GM19351 (cell line): ENCODE results near the gene GMDS.
A peak's percentile ranks its signal among the peaks of the same experiment; 100 is the strongest.

Experiments
- ATAC-seq: cut with Tn5 transposase; IDR thresholded peaks from one replicate; pipeline ENCODE4 v1.9.1; 2021; ENCODE audit warnings: mild to moderate bottlenecking, moderate library complexity; ENCODE audit not compliant: unreplicated experiment

GMDS gene

DNA sequence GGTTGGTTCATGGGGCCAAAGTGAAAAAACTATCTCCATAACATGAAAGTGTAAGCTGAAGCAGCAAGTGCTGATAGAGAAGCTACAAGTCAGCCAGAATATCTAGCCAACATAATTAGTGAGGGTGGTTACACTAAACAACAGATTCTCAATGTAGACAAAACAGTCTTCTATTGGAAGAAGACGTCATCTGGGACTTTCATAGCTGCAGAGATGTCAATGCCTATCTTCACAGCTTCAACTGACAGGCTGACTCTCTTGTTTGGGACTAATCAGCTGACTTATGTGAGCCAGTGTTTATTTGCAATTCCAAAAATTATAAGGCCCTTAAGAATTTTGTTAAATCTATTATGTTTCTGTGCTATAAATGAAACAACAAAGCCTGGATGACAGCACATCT, 63.2 kb downstream of the GMDS start:
- ATAC-seq: no peak

DNA sequence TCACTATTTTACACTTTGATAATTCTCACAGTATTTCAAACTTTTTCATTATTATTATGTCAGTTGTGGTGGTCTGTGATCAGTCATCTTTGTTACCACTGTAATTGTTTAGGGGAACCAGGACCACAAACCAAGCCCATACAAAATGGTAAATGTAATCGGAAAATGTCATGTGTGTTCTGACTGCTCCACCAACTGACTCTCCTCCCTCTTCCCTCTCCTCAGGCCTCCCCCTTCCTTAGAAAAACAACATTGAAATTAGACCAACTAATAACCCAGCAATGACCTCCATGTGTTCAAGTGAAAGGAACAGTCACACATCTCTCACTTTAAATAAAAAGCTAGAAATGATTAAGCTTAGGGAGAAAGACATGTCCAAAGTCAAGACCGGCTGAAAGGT, 63.8 kb downstream of the GMDS start:
- no peak for ATAC-seq

GRCh38 chr6:2179950-2180349, 65.5 kb downstream of the GMDS start:
- no peak for ATAC-seq

- ATAC-seq: no peak
These were observed 66.2 kb downstream of the GMDS start for GRCh38 chr6:2179241-2179640.

- ATAC-seq: no peak
These were observed 67.3 kb downstream of the GMDS start for GRCh38 chr6:2178125-2178524.

DNA sequence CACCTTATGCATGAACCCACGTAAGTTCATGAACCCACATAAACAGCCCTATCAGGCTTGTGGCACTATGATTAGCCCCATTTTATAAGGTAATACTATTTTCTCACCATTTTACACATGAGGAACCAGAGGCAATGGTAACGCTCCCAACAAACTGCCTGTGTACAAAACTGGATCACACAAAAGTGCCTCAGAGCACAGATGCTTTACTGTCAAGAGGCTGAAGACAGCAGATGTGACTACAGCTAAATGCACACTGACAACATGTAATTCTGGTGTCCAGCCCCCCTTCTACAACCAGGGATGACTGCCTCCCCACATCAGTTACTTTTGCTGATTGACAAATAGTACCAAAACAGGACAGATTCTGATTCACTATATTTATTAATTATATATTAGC, 69.6 kb downstream of the GMDS start:
- ATAC-seq: no peak

DNA sequence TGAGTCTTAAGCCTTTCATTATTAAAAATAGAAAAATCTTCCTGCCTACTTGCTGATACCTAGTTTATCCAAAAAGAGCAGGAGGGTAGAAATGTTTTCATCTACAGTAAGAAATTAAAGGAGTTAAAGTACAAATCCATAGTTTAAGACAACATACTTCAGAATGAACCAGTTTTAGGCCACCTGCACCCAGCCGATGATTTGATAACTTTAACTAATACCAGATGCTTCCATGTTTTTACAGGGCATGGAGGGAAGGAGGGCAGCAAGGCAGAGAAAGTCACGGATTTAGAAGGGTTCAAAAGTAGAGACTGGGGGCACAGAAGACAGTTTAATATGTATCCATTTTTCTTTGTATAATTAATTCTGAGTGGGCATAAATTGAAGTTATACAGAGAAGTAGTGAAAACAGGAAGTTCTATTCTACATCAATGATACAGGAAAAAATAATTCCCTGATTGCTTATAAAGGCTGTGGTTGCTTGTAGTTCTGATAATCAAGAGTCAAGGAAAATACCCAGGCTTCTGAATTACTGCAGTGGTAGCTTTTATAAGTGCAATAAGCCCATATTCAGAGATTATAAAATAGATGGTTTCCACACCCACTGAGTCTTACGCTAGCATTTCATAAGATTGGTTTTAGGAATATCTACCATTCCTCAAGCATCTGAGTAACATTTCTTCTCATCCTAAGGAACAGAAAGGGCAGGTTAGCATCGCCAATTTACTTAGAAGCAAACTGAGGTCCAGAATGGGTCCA, 72.0 kb downstream of the GMDS start:
- no peak for ATAC-seq

- ATAC-seq: no peak
These were observed 73.7 kb downstream of the GMDS start for GRCh38 chr6:2171728-2172127.

DNA sequence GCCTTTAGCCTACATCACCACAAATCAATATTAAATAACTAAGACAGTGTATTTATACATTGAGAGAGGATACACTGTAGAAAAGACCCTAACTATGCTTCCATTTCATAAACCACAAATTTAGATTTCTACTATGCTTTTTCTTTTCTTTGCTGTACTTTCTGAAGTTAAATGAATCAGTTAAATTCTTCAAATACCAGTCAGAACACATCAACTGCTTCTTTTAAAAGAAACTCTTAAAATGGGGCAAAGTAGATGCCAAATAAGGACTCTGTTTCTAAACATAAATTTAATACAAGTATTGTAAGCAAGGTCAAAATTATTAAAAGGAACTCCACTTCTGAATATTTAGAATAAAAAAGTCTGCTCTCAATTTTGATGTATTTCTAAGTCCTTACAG, 76.9 kb downstream of the GMDS start:
- ATAC-seq: no peak

DNA sequence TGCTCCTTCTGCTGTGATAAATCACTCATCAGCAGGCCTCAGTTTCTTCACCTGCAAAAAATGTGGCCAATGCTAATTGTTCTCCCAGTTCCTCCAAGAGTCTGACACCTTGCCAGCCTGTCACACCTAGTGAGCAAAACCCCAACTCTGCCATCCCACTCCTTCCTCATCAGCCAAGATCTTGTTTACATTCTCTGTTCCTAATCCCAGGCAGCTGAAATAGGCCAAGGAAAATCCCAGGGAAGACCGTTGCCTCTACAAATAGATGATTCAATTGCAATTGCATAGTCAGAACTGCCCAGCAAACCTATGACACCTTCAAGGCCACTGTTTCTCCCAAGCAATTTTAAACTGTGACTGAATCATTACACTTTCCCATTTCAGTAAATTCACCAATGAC, 78.7 kb downstream of the GMDS start:
- ATAC-seq: no peak

DNA sequence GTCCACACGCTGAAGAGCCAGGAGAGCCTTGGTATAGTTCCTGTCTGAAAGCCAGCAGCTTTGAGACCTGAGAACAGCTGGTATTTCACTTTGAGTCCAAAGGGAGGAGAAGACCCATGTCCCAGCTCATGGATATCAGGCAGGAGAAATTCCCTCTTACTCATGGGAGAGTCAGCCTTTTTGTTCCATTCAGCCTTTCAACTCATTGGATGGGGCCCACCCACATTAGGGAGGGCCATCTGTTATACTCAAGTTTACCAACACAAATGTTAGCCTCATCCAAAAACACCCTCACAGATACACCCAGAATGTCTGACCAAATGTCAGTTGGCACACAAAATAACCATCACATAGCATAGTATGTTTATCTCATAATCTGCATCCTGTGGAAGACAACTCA, 80.1 kb downstream of the GMDS start:
- no peak for ATAC-seq

DNA sequence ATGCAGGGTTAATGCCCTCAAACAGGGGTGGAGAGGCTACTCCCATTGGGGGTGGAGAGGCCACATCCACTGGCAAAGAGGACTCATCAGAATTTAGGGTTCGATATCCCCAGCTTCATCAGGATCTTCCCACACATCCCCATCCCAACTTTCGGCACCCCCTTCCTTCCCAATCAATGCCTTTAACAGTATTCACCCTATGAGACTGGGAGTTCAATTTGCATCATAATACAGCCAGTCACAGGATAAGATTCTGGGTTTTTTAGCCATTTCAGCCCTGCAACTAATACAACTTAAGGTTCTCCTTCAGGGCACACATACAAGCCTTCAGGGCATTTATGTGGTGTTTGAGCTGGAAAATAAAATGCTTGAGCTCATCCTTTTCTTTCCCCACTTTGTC, 80.9 kb downstream of the GMDS start:
- no peak for ATAC-seq

GRCh38 chr6:2162079-2162445, 83.3 kb downstream of the GMDS start:
- ATAC-seq: no peak

GRCh38 chr6:2158596-2159271, 86.7 kb downstream of the GMDS start:
- ATAC-seq: no peak

DNA sequence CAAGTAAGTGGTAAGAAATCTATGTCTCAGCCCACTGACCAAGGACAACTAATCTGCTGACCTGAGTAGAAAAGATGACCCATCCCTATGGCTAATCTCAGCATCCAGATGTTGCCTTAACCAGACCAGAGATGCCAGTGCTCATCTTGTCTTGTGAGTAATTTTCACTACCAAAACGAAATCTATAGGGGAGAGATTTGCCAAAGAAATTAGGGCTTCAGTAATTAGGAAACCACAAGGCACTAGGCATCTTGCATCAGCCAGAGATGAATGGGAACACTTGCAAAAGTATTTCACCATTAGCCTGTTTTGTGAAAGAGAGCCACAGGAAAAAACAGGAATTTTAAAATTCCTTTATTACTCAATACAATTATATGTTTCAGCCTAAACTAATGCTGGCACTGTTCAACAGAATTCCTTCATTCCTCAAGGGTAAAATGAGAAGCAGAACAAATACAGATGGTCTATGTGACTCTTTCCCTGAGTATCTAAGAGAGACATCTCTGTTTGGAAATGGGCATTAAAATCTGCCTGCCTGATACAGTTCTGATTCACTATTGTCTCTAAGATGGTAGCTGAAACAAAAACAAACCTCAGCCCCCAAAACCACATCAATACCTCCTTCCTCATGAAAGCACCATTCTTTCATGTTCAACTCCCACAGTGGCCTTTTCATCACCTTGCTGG, 87.8 kb downstream of the GMDS start:
- ATAC-seq: peak; percentile 77

- no peak for ATAC-seq
These were observed 90.2 kb downstream of the GMDS start for GRCh38 chr6:2155206-2155605.

- ATAC-seq: no peak
These were observed 95.9 kb downstream of the GMDS start for GRCh38 chr6:2149361-2150006.

- ATAC-seq: no peak
These were observed 96.7 kb downstream of the GMDS start for GRCh38 chr6:2148748-2149147.

- ATAC-seq: no peak
These were observed 97.5 kb downstream of the GMDS start for GRCh38 chr6:2147766-2148448.

DNA sequence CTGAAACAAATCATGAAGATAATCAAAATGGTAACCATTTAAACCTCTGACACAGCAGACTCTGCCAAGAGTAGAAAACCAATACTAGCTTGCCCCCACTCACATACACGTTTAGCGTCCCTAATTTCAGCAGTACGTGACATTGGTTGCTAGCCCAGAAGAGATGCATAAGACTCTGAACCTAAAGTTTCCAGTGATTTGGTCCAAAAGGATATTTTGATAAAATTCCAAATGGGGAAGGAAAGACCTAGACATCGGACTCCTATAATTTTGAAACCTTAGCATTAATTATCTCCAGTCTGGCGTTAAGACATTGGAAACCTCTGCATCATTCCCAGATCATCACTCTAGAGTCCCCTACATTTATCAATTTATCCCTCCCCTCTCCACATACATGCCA, 98.1 kb downstream of the GMDS start:
- no peak for ATAC-seq

- no peak for ATAC-seq
These were observed 101.2 kb downstream of the GMDS start for GRCh38 chr6:2144210-2144609.
